K562 (cell line): Measurements from ENCODE around the gene MID1IP1. TPM values are rescaled to one million over a fixed set of nuclear protein-coding genes. Genes with fewer than 3 reads are reported as not detected.

Source experiments
- ATAC-seq: fragments of 200-7000 bp; cut with Tn5 transposase; 3 replicates; pipeline ENCODE4 v1.9.1; 2020; ENCODE audit warnings: moderate library complexity
- BruUV-seq: library from RNA; stranded (reverse); fragments of 400-500 nt; replicated peaks from 2 replicates; lab custom pipeline; 2021; lab: Mats Ljungman, UMichigan
- CTCF ChIA-PET: fragments of 300-600 bp; formaldehyde crosslinking; extraction: SDS; loops from one replicate; lab custom pipeline; 2021; ENCODE audit warnings: low intra/inter-chr PET ratio; lab: Yijun Ruan, JAX
- POLR2A ChIA-PET: fragments of 300-600, 350-650 bp; sonication (Branson Sonifier 250); formaldehyde crosslinking; extraction: SDS; loops from one replicate; lab custom pipeline; 2021; ENCODE audit warnings: antibody characterized with exemption, inconsistent platforms; lab: Yijun Ruan, JAX
- DNase-seq, 4 experiments: peaks; one replicate each; pipeline versions ENCODE4 v3.0.0 to v3.0.0-alpha.2; 2011 to 2018; ENCODE audit warnings: low spot score in 3 of 4, mixed read lengths in 3 of 4; ENCODE audit errors: extremely low read depth in 1 of 4
- FAIRE-seq: peaks from 2 replicates; lab custom pipeline; 2011; peaks lifted over from hg19 to GRCh38; lab: Jason Lieb, UNC
- H2AFZ ChIP-seq: 2 replicates; pipeline ENCODE4 v1.6.0; 2011; ENCODE audit warnings: low read depth, low read length, control low read depth, inconsistent platforms
- H3K27ac ChIP-seq: fragments of 200-600 bp; 3 replicates; pipeline ENCODE4 v1.8.0; 2011; ENCODE audit warnings: low read depth, mild to moderate bottlenecking, control low read depth, inconsistent platforms, low read length, moderate library complexity, mixed read lengths; ENCODE audit errors: extremely low read depth
- H3K27me3 ChIP-seq, 2 experiments: fragments of 300-600 bp in 1 of 2; 2 replicates in 1 of 2; 3 replicates in 1 of 2; pipeline versions ENCODE4 v1.6.0 to v1.8.0; 2011; ENCODE audit warnings: inconsistent platforms in 2 of 2, low read length in 2 of 2, mild to moderate bottlenecking in 1 of 2, mixed read lengths in 1 of 2, moderate library complexity in 1 of 2; ENCODE audit not compliant: control insufficient read depth in 2 of 2, insufficient read depth in 2 of 2
- H3K36me3 ChIP-seq: fragments of 300-600 bp; 3 replicates; pipeline ENCODE4 v1.8.0; 2011; ENCODE audit warnings: mild to moderate bottlenecking, low read length, inconsistent platforms; ENCODE audit not compliant: control insufficient read depth, insufficient read depth
- H3K4me1 ChIP-seq, 2 experiments: fragments of 200-600 bp in 1 of 2; replicated peaks in 1 of 2; 2 replicates in 1 of 2; 3 replicates in 1 of 2; pipeline versions ENCODE4 v1.5.1 to v1.8.0; 2011; ENCODE audit warnings: inconsistent platforms in 2 of 2, low read length in 2 of 2, mild to moderate bottlenecking in 1 of 2, mixed read lengths in 1 of 2, moderate library complexity in 1 of 2; ENCODE audit not compliant: control insufficient read depth in 2 of 2, insufficient read depth in 2 of 2
- H3K4me2 ChIP-seq: 2 replicates; pipeline ENCODE4 v1.6.1; 2011; ENCODE audit warnings: low read length, control low read depth, inconsistent platforms, mixed read lengths; ENCODE audit not compliant: insufficient read depth
- H3K4me3 ChIP-seq: fragments of 200-600 bp; sonication (generic), shearing (Covaris generic); 2 replicates; pipeline ENCODE4 v1.5.1; 2016; ENCODE audit warnings: control low read depth, inconsistent platforms
- H3K79me2 ChIP-seq: fragments of 200-600 bp; 3 replicates; pipeline ENCODE4 v1.8.0; 2011; ENCODE audit warnings: low read length, inconsistent platforms; ENCODE audit not compliant: control insufficient read depth, insufficient read depth
- H3K9ac ChIP-seq, 2 experiments: 2 replicates each; pipeline versions ENCODE4 v1.6.0 to v1.6.1; 2011; ENCODE audit warnings: low read depth in 2 of 2, low read length in 2 of 2, control low read depth in 1 of 2, inconsistent platforms in 1 of 2, mild to moderate bottlenecking in 1 of 2, mixed read lengths in 1 of 2; ENCODE audit not compliant: insufficient read depth in 1 of 2
- H3K9me1 ChIP-seq: one replicate; pipeline ENCODE4 v1.6.0; 2011; ENCODE audit warnings: inconsistent platforms, mild to moderate bottlenecking, low read length, moderate library complexity; ENCODE audit not compliant: control insufficient read depth, insufficient read depth
- H3K9me3 ChIP-seq: replicated peaks from 2 replicates; pipeline ENCODE4 v1.5.1; 2011; ENCODE audit warnings: low read depth, low read length, inconsistent platforms; ENCODE audit not compliant: control insufficient read depth, insufficient read depth
- H4K20me1 ChIP-seq: replicated peaks from 2 replicates; pipeline ENCODE4 v1.6.1; 2011; ENCODE audit warnings: low read length, inconsistent platforms, mixed read lengths; ENCODE audit not compliant: control insufficient read depth, insufficient read depth
- JUNB ChIP-seq: fragments of 450-650 bp; formaldehyde crosslinking; conservative IDR thresholded peaks from 2 replicates; pipeline ENCODE4 v1.4.0; 2020; ENCODE audit warnings: mild to moderate bottlenecking
- MYC ChIP-seq, 2 experiments: fragments of 250-450 bp in 1 of 2; sonication (Bioruptor Pico) in 1 of 2; IDR thresholded peaks; 2 replicates each; pipeline versions ENCODE4 v1.5.1 to v1.6.1; 2012 to 2021; ENCODE audit warnings: low read depth in 2 of 2, borderline replicate concordance in 1 of 2, improper control_type of control experiment in 1 of 2, low read length in 1 of 2, mild to moderate bottlenecking in 1 of 2, moderate library complexity in 1 of 2
- PHF20 ChIP-seq: fragments of 450-650 bp; IDR thresholded peaks from 2 replicates; pipeline ENCODE4 v1.6.1; 2018; ENCODE audit not compliant: partially characterized antibody
- RCOR1 ChIP-seq, 2 experiments: IDR thresholded peaks; 2 replicates each; pipeline ENCODE4 v1.6.1; 2012; ENCODE audit warnings: low read depth in 2 of 2, low read length in 2 of 2, borderline replicate concordance in 1 of 2, improper control_type of control experiment in 1 of 2
- TBL1XR1 ChIP-seq, 2 experiments: IDR thresholded peaks; 2 replicates each; pipeline ENCODE4 v1.6.1; 2012; ENCODE audit warnings: improper control_type of control experiment in 2 of 2, low read length in 2 of 2, mild to moderate bottlenecking in 1 of 2
- ZBED1 ChIP-seq: IDR thresholded peaks from 2 replicates; pipeline ENCODE4 v1.6.1; 2014
- ZBTB17 ChIP-seq: fragments of 450-650 bp; formaldehyde crosslinking; IDR thresholded peaks from 2 replicates; pipeline ENCODE4 v1.4.0; 2020; ENCODE audit warnings: mild to moderate bottlenecking
- ZNF324 ChIP-seq: fragments of 250-450 bp; sonication (Bioruptor Pico); IDR thresholded peaks from 2 replicates; pipeline ENCODE4 v1.4.0; 2020; ENCODE audit warnings: mild to moderate bottlenecking
- WGBS: fragments of 100-300 bp; shearing (Covaris generic); methylation state at CpG from one replicate; pipeline ENCODE4 v1.1.6; 2016; ENCODE audit warnings: low coverage, mixed read lengths; ENCODE audit not compliant: insufficient coverage; ENCODE audit errors: missing lambda C conversion rate; 5-methylcytosine and 5-hydroxymethylcytosine counted together
- in situ Hi-C: fragments of 300-500 bp; cut with MboI; formaldehyde crosslinking; loops from 4 replicates; pipeline ENCODE4 v1.15.0; 2018; ENCODE audit warnings: inconsistent platforms, mixed read lengths
- intact Hi-C: fragments of 100-400 bp; cut with micrococcal nuclease; formaldehyde crosslinking; loops from 2 replicates; pipeline ENCODE4 v1.14.2; 2022
- polyA plus RNA-seq, 8 experiments: library from polyadenylated mRNA; depleted of rRNA in 4 of 8; stranded (reverse) in 5 of 8; unstranded in 3 of 8; fragments of >200 nt; fragmentation: Nextera tagmentation in 2 of 8; fragmentation: Illumina TruSeq in 1 of 8; extraction: Ambion mirVana in 2 of 8; extraction: Trizol in 1 of 8; gene quantifications; 2 replicates each; pipeline versions ENCODE4 v1.2.1 to v1.2.3, GENCODE V29; 2011 to 2014; ENCODE audit warnings: inconsistent platforms in 1 of 8, missing spikeins in 1 of 8
- total RNA-seq, 7 experiments: library from RNA; depleted of rRNA in 6 of 7; stranded (reverse); fragments of >200 nt in 6 of 7; fragmentation: Illumina TruSeq in 2 of 7; extraction: Trizol in 2 of 7; gene quantifications; 2 replicates each; pipeline versions ENCODE4 v1.2.1 to v1.2.3, GENCODE V29; 2011 to 2021; ENCODE audit warnings: low replicate concordance in 1 of 7
- TF ChIP-seq, protein P1 (sequence below): fragments of 450-650 bp; IDR thresholded peaks from 2 replicates; pipeline ENCODE4 v1.6.1; 2016; ENCODE audit warnings: low read depth
- TF ChIP-seq, protein P2 (sequence below), 2 experiments: IDR thresholded peaks in 1 of 2; conservative IDR thresholded peaks in 1 of 2; 2 replicates each; pipeline ENCODE4 v1.6.1; 2016; ENCODE audit warnings: low read depth in 2 of 2, mild to moderate bottlenecking in 1 of 2, missing compliant biosample characterization in 1 of 2, missing genetic modification characterization in 1 of 2, moderate library complexity in 1 of 2
- TF ChIP-seq, protein P3 (sequence below): sonication (generic); formaldehyde crosslinking; IDR thresholded peaks from 2 replicates; pipeline ENCODE4 v1.9.0; 2022; ENCODE audit warnings: mild to moderate bottlenecking, missing genetic modification reagents

MID1IP1 gene
- total and polyA plus RNA-seq, 9 of the 15 experiments (the other 6 are each of a cell fraction or from before 2014, with no cell fraction given): 0.51 to 102 (median 27.5) TPM

DNA sequence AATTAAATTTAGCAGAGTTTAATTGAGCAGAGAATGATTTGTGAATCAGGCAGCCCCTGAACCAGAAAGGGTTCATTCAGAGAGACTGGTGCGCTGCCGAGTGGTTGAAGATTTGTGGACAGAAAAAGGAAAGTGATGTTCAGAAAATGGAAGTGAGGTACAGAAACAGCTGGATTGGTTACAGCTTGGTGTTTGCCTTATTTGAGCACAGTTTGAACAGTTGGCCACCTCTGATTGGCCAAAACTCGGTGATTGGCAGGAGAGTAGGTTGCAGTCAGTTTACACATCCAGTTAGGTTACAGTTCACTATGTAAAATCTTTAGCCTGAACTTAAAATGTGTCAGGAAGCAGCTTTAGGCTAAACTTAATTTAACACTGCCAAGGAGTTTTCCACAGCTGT, 14.9 kb downstream of the MID1IP1 start:
- ATAC-seq (peak; percentile 36; the same call in 1 of the 3 replicates), DNase-seq (no peak), FAIRE-seq (peak; percentile 11)
- H4K20me1 ChIP-seq: no peaks in the 10 kb centered on the region
- H3K27me3 ChIP-seq: no peaks in the 10 kb centered on the region
- no peaks in the 10 kb centered on the region for H3K9me3 ChIP-seq
- ChIA-PET CTCF (no interaction called here), POLR2A (no interaction called here)
- H3K79me2 ChIP-seq: no peaks in the 10 kb centered on the region
- no peak overlapping the region for H3K4me3 ChIP-seq
- intact Hi-C loops: no loop called here
- 73% methylated on average over 3 of the region's 3 CpGs for WGBS
- peaks cover 3% of the 10 kb centered on the region for H3K9me1 ChIP-seq
- peak overlapping the region; percentile 70; the same call in 1 of the 3 replicates for H3K27ac ChIP-seq
- H3K36me3 ChIP-seq: no peaks in the 10 kb centered on the region
- no peak overlapping the region for H3K9ac ChIP-seq
- peaks cover 0 to 20% of the 10 kb centered on the region in 2 experiments; a peak in 3 of 5 replicates for H3K4me1 ChIP-seq
- in situ Hi-C loops: no loop called here
- H3K4me2 ChIP-seq: no peak overlapping the region
- H2AFZ ChIP-seq: peak overlapping the region; percentile 95
- no TSS peak for BruUV-seq
- TF ChIP-seq MYC (IDR thresholded peaks at IDR 0.05; ENCODE audit: low read depth, low read length) (no peak), MYC (CRISPR knock-in tag; IDR thresholded peaks at IDR 0.05; ENCODE audit: borderline replicate concordance, low read depth) (no peak), RCOR1 (IDR thresholded peaks at IDR 0.05; ENCODE audit: borderline replicate concordance in 1 of 2, low read depth in 2 of 2, low read length in 2 of 2) (no peak), TBL1XR1 (IDR thresholded peaks at IDR 0.05; ENCODE audit: low read length in 2 of 2) (no peak), ZBTB17 (CRISPR knock-in tag) (no peak), ZBED1 (no peak), JUNB (CRISPR knock-in tag) (no peak), ZNF324 (CRISPR knock-in tag) (no peak), PHF20 (no peak)
- TF ChIP-seq, protein P1, sequence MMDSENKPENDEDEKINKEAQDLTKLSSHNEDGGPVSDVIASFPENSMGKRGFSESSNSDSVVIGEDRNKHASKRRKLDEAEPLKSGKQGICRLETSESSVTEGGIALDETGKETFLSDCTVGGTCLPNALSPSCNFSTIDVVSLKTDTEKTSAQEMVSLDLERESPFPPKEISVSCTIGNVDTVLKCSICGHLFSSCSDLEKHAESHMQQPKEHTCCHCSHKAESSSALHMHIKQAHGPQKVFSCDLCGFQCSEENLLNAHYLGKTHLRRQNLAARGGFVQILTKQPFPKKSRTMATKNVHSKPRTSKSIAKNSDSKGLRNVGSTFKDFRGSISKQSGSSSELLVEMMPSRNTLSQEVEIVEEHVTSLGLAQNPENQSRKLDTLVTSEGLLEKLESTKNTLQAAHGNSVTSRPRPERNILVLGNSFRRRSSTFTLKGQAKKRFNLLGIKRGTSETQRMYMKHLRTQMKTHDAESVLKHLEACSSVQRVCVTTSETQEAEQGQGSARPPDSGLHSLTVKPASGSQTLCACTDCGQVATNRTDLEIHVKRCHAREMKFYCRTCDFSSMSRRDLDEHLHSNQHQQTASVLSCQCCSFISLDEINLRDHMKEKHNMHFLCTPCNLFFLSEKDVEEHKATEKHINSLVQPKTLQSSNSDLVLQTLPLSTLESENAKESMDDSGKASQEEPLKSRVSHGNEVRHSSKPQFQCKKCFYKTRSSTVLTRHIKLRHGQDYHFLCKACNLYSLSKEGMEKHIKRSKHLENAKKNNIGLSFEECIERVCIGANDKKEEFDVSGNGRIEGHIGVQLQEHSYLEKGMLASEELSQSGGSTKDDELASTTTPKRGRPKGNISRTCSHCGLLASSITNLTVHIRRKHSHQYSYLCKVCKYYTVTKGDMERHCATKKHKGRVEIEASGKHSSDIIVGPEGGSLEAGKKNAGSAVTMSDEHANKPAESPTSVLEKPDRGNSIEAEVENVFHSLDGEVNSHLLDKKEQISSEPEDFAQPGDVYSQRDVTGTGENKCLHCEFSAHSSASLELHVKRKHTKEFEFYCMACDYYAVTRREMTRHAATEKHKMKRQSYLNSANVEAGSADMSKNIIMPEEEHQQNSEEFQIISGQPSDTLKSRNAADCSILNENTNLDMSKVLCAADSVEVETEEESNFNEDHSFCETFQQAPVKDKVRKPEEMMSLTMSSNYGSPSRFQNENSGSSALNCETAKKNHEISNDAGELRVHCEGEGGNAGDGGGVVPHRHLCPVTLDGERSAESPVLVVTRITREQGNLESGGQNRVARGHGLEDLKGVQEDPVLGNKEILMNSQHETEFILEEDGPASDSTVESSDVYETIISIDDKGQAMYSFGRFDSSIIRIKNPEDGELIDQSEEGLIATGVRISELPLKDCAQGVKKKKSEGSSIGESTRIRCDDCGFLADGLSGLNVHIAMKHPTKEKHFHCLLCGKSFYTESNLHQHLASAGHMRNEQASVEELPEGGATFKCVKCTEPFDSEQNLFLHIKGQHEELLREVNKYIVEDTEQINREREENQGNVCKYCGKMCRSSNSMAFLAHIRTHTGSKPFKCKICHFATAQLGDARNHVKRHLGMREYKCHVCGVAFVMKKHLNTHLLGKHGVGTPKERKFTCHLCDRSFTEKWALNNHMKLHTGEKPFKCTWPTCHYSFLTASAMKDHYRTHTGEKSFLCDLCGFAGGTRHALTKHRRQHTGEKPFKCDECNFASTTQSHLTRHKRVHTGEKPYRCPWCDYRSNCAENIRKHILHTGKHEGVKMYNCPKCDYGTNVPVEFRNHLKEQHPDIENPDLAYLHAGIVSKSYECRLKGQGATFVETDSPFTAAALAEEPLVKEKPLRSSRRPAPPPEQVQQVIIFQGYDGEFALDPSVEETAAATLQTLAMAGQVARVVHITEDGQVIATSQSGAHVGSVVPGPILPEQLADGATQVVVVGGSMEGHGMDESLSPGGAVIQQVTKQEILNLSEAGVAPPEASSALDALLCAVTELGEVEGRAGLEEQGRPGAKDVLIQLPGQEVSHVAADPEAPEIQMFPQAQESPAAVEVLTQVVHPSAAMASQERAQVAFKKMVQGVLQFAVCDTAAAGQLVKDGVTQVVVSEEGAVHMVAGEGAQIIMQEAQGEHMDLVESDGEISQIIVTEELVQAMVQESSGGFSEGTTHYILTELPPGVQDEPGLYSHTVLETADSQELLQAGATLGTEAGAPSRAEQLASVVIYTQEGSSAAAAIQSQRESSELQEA: no peak
- TF ChIP-seq, protein P2, sequence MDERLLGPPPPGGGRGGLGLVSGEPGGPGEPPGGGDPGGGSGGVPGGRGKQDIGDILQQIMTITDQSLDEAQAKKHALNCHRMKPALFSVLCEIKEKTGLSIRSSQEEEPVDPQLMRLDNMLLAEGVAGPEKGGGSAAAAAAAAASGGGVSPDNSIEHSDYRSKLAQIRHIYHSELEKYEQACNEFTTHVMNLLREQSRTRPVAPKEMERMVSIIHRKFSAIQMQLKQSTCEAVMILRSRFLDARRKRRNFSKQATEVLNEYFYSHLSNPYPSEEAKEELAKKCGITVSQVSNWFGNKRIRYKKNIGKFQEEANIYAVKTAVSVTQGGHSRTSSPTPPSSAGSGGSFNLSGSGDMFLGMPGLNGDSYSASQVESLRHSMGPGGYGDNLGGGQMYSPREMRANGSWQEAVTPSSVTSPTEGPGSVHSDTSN (CRISPR knock-in tag; IDR thresholded peaks at IDR 0.05; ENCODE audit: low read depth): peak; percentile 33; the same call in 1 of the 2 replicates
- TF ChIP-seq, protein P2 (tag; conservative IDR thresholded peaks at IDR 0.05; ENCODE audit: low read depth): peak; percentile 53; the same call in 1 of the 2 replicates
- TF ChIP-seq, protein P3, sequence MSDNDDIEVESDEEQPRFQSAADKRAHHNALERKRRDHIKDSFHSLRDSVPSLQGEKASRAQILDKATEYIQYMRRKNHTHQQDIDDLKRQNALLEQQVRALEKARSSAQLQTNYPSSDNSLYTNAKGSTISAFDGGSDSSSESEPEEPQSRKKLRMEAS (CRISPR knock-in tag): no peak
